Naive thymus-derived CD4-positive, alpha-beta T cell (primary cell): ENCODE results near the gene MAP4. TPM values are rescaled to one million over a fixed set of nuclear protein-coding genes. Genes with fewer than 3 reads are reported as not detected.
"Not testable (repeated sequence)": the region's sequence is repeated elsewhere in the genome, so short reads cannot be mapped to it uniquely, and the experiment has no call there.

Source experiments
- ATAC-seq: fragments of 150-1000 bp; cut with Tn5 transposase; 2 replicates; pipeline ENCODE4 v1.10.0; 2021; ENCODE audit warnings: mild to moderate bottlenecking, moderate library complexity
- CTCF ChIA-PET: fragments of 350-600 bp; sonication (Branson Sonifier 250); formaldehyde crosslinking; loops from one replicate; lab custom pipeline; 2021; ENCODE audit warnings: antibody characterized with exemption; lab: Charles Lee
- POLR2A ChIA-PET: fragments of 350-600 bp; sonication (Branson Sonifier 250); formaldehyde crosslinking; loops from one replicate; lab custom pipeline; 2021; ENCODE audit warnings: antibody characterized with exemption, inconsistent platforms; lab: Charles Lee
- DNase-seq, 9 donors: peaks; one replicate each; pipeline versions ENCODE4 v3.0.0 to v3.0.0-alpha.2; 2020 to 2022; ENCODE audit warnings: mixed read lengths in 1 of 9
- H3K27ac ChIP-seq: one replicate; pipeline ENCODE4 v1.7.0; 2013; ENCODE audit warnings: mild to moderate bottlenecking, low read depth, low read length, moderate library complexity
- H3K27me3 ChIP-seq, 2 donors: one replicate each; pipeline ENCODE4 v1.7.0; 2013; ENCODE audit warnings: low read length in 2 of 2, mild to moderate bottlenecking in 2 of 2, moderate library complexity in 2 of 2; ENCODE audit not compliant: control insufficient read depth in 2 of 2, insufficient read depth in 2 of 2
- H3K36me3 ChIP-seq, 3 experiments: 1 replicate in 2 of 3; 2 replicates in 1 of 3; pipeline ENCODE4 v1.7.0; 2013; ENCODE audit warnings: low read length in 3 of 3, mild to moderate bottlenecking in 3 of 3, moderate library complexity in 1 of 3; ENCODE audit not compliant: insufficient read depth in 3 of 3, control insufficient read depth in 2 of 3
- H3K4me1 ChIP-seq, 2 donors: one replicate each; pipeline ENCODE4 v1.7.0; 2013; ENCODE audit warnings: low read length in 2 of 2, mild to moderate bottlenecking in 2 of 2, moderate library complexity in 1 of 2; ENCODE audit not compliant: control insufficient read depth in 2 of 2, insufficient read depth in 2 of 2
- H3K4me3 ChIP-seq: 2 replicates; pipeline ENCODE4 v1.7.0; 2013; ENCODE audit warnings: mild to moderate bottlenecking, low read length
- H3K9me3 ChIP-seq, 3 experiments: 1 replicate in 2 of 3; 2 replicates in 1 of 3; pipeline ENCODE4 v1.7.0; 2013; ENCODE audit warnings: low read length in 3 of 3; ENCODE audit not compliant: control insufficient read depth in 2 of 3
- H3K27ac Mint-ChIP-seq, 9 donors: one replicate each; pipeline ENCODE4 v1.8.0; 2020 to 2022; ENCODE audit warnings: mixed read lengths in 9 of 9, mild to moderate bottlenecking in 8 of 9, moderate library complexity in 5 of 9, inconsistent platforms in 2 of 9
- H3K27me3 Mint-ChIP-seq, 5 donors: one replicate each; pipeline ENCODE4 v1.8.0; 2021 to 2022; ENCODE audit warnings: mixed read lengths in 5 of 5, mild to moderate bottlenecking in 1 of 5
- H3K36me3 Mint-ChIP-seq, 5 donors: one replicate each; pipeline ENCODE4 v1.8.0; 2020 to 2022; ENCODE audit warnings: mixed read lengths in 5 of 5, mild to moderate bottlenecking in 3 of 5, inconsistent platforms in 1 of 5
- H3K4me1 Mint-ChIP-seq, 7 donors: one replicate each; pipeline ENCODE4 v1.8.0; 2020 to 2022; ENCODE audit warnings: mixed read lengths in 7 of 7, mild to moderate bottlenecking in 3 of 7, inconsistent platforms in 1 of 7
- H3K4me3 Mint-ChIP-seq, 10 donors: one replicate each; pipeline ENCODE4 v1.8.0; 2020 to 2022; ENCODE audit warnings: mild to moderate bottlenecking in 10 of 10, mixed read lengths in 10 of 10, moderate library complexity in 6 of 10, inconsistent platforms in 2 of 10
- H3K9me3 Mint-ChIP-seq, 11 donors: one replicate each; pipeline ENCODE4 v1.8.0; 2020 to 2022; ENCODE audit warnings: mixed read lengths in 11 of 11, mild to moderate bottlenecking in 4 of 11, inconsistent platforms in 1 of 11, moderate library complexity in 1 of 11
- intact Hi-C, 2 donors: fragments of 100-400 bp; cut with micrococcal nuclease; formaldehyde crosslinking; loops; one replicate each; pipeline ENCODE4 v1.15.1; 2023
- polyA plus RNA-seq, 2 donors: library from polyadenylated mRNA; unstranded; fragments of 300-500 nt; fragmentation: Illumina TruSeq; gene quantifications; one replicate each; pipeline ENCODE4 v1.2.3, GENCODE V29; 2021
- total RNA-seq, 6 experiments: library from RNA in 5 of 6; stranded (reverse) in 5 of 6; gene quantifications; 1 replicate in 5 of 6; 2 replicates in 1 of 6; pipeline ENCODE4 v1.2.3 and lab custom pipeline; 2021 to 2026

The MAP4 gene
- total and polyA plus RNA-seq, 7 experiments from 2014 or later = 12.0 to 116 (median 38.2) TPM

DNA sequence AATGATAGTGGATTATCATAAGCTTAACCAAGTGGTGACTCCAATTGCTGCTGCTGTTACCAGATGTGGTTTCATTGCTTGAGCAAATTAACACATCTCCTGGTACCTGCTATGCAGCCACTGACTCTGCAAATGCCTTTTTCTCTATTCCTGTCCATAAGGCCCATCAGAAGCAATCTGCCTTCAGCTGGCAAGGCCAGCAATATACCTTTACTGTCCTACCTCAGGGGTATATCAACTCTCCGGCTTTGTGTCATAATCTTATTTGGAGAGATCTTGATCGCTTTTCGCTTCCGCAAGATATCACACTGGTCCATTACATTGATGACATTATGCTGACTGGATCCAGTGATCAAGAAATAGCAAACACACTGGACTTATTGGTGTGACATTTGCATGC lies 9.4 kb downstream of the MAP4 start:
- H3K4me1 Mint-ChIP-seq, H3K36me3 ChIP-seq, H3K27me3 Mint-ChIP-seq, DNase-seq, CTCF ChIA-PET, ATAC-seq, H3K9me3 Mint-ChIP-seq, POLR2A ChIA-PET, H3K4me1 ChIP-seq, H3K4me3 Mint-ChIP-seq, H3K27me3 ChIP-seq, H3K4me3 ChIP-seq, intact Hi-C loops, H3K36me3 Mint-ChIP-seq, H3K27ac Mint-ChIP-seq, H3K9me3 ChIP-seq, H3K27ac ChIP-seq: not testable (repeated sequence)

DNA sequence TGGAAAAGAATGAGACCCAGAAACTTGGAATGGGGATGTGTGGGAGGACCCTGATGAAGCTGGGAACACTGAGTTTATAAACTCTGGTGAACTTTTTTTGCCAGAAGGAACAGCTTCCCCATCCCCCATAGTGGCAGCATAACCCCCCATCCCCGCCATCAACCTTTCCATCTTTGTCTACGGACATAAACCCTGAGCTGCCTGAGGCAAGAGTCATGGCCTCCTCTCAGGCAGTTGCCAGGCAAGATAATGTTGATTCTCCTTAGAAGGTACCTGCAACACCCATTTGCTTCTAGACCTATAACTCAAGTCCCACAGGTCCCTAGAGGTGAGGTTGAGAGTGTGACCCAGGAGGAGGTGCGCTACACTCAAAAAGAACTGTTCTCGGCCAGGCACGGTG lies 11.5 kb downstream of the MAP4 start:
- Mint-ChIP-seq H3K27me3 (no peaks in the 10 kb centered on the region), H3K36me3 (peaks cover 0 to 10% (median 0%) of the 10 kb centered on the region in 5 donors), H3K9me3 (no peaks in the 10 kb centered on the region), H3K4me3 (no peak overlapping the region), H3K4me1 (peaks cover 0 to 8% (median 0%) of the 10 kb centered on the region in 7 donors), H3K27ac (no peak overlapping the region)
- intact Hi-C loops = no loop called here
- no peak overlapping the region for H3K4me3 ChIP-seq
- ChIA-PET CTCF (no interaction called here), POLR2A (no interaction called here)
- no peaks in the 10 kb centered on the region for H3K4me1 ChIP-seq
- DNase-seq (no peak), ATAC-seq (no peak)
- no peak overlapping the region for H3K27ac ChIP-seq
- no peaks in the 10 kb centered on the region for H3K27me3 ChIP-seq
- H3K9me3 ChIP-seq = no peaks in the 10 kb centered on the region
- no peaks in the 10 kb centered on the region for H3K36me3 ChIP-seq

DNA sequence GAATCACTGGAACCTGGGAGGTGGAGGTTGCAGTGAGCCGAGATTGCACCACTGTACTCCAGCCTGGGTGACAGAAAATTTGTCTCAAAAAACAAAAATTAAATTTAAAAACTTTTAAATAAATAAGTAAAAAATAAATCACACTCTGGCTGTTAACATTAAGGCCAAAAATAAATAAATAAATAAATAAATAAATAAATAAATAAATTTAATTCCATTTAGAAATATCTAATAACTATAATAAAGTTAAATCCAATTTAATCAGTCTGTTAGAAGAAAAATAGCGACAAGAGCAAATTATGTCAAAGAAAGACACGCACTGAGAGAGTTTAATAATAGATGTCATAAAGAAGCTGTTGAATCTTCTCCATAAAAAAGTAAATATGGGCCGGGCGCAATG lies 13.4 kb downstream of the MAP4 start:
- ChIA-PET CTCF (interaction anchor here (0.6 kb wide), 1 partner anchor 598 kb away, joined by 3 read pairs; no protein-coding TSS in a partner anchor), POLR2A (no interaction called here)
- H3K4me1 ChIP-seq = no peaks in the 10 kb centered on the region
- H3K9me3 Mint-ChIP-seq = no peaks in the 10 kb centered on the region
- H3K27ac Mint-ChIP-seq = no peak overlapping the region
- no peaks in the 10 kb centered on the region for H3K27me3 Mint-ChIP-seq
- ATAC-seq = no peak
- peaks cover 0 to 4% (median 0%) of the 10 kb centered on the region in 5 donors for H3K36me3 Mint-ChIP-seq
- no peaks in the 10 kb centered on the region for H3K9me3 ChIP-seq
- no peak for DNase-seq
- no peak overlapping the region for H3K4me3 Mint-ChIP-seq
- H3K4me3 ChIP-seq = no peak overlapping the region
- H3K4me1 Mint-ChIP-seq = peaks cover 0 to 5% (median 2%) of the 10 kb centered on the region in 7 donors
- intact Hi-C loops = no loop called here
- H3K27me3 ChIP-seq = no peaks in the 10 kb centered on the region
- H3K36me3 ChIP-seq = no peaks in the 10 kb centered on the region
- H3K27ac ChIP-seq = no peak overlapping the region

GRCh38 chr3:48001991-48002390 lies 14.2 kb downstream of the MAP4 start:
- peaks cover 0 to 8% (median 3%) of the 10 kb centered on the region in 7 donors for H3K4me1 Mint-ChIP-seq
- no peaks in the 10 kb centered on the region for H3K4me1 ChIP-seq
- no peaks in the 10 kb centered on the region for H3K27me3 Mint-ChIP-seq
- ATAC-seq (no peak), DNase-seq (no peak)
- H3K27me3 ChIP-seq = no peaks in the 10 kb centered on the region
- no peak overlapping the region for H3K27ac ChIP-seq
- intact Hi-C loops = no loop called here
- H3K4me3 Mint-ChIP-seq = no peak overlapping the region
- POLR2A ChIA-PET = interaction anchor here (1.7 kb wide), 1 partner anchor 21 kb away, joined by 4 read pairs; no protein-coding TSS in a partner anchor
- CTCF ChIA-PET = interaction anchor here (0.6 to 0.7 kb wide), 2 partner anchors 12 to 597 kb away, joined by 3 read pairs; no protein-coding TSS in a partner anchor
- H3K4me3 ChIP-seq = no peak overlapping the region
- H3K27ac Mint-ChIP-seq = no peak overlapping the region
- no peaks in the 10 kb centered on the region for H3K9me3 Mint-ChIP-seq
- H3K36me3 ChIP-seq = no peaks in the 10 kb centered on the region
- peaks cover 0 to 1% (median 0%) of the 10 kb centered on the region in 5 donors for H3K36me3 Mint-ChIP-seq
- no peaks in the 10 kb centered on the region for H3K9me3 ChIP-seq

DNA sequence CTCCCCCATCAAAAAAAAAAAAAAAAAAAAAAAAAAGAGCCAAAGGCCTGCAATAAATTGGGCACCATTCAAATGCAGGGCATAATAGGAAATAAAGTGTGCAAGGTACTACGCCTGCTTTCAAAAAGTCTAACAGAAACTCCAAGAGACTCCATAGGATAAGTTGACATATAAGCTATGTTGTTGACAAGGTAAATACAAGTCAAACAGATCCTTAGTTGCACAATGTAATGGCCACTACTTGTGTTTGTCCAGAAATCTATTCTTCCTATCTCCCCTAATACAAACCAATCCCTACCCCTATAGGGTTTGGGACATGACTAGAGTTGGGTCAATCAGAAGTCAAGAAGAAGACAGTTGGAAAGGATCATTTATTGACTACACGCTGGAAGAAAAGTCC lies 16.0 kb downstream of the MAP4 start:
- no peak overlapping the region for H3K27ac ChIP-seq
- Mint-ChIP-seq H3K9me3 (no peaks in the 10 kb centered on the region), H3K36me3 (peaks cover 0 to 15% (median 4%) of the 10 kb centered on the region in 5 donors), H3K27ac (no peak overlapping the region), H3K4me3 (no peak overlapping the region), H3K27me3 (no peaks in the 10 kb centered on the region), H3K4me1 (peaks cover 3 to 12% (median 6%) of the 10 kb centered on the region in 7 donors)
- intact Hi-C loops = no loop called here
- H3K36me3 ChIP-seq = peaks cover 0 to 8% (median 0%) of the 10 kb centered on the region in 3 experiments
- CTCF ChIA-PET = no interaction called here
- ATAC-seq (no peak), DNase-seq (no peak)
- no peaks in the 10 kb centered on the region for H3K4me1 ChIP-seq
- POLR2A ChIA-PET = no interaction called here
- no peaks in the 10 kb centered on the region for H3K9me3 ChIP-seq
- H3K4me3 ChIP-seq = no peak overlapping the region
- no peaks in the 10 kb centered on the region for H3K27me3 ChIP-seq

DNA sequence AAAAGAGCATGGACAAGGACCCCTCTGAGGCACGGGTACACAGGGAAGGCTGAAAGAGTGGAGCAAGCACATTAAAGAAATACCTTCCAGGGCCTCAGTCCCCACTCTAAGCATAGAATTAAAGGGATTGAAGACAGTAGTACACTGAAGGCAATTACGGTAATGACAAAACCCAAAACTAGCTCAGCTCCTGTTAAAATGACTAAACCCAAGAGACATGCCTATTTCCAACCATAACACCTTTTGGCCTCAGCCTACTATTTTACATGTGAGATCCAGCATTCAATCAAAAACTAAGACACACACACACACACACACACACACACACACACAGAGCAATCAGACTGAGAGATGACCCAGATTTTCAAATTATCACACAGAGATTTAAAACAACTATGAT lies 19.8 kb downstream of the MAP4 start:
- ATAC-seq (no peak), DNase-seq (no peak)
- Mint-ChIP-seq H3K4me3 (no peak overlapping the region), H3K4me1 (peaks cover 1 to 12% (median 5%) of the 10 kb centered on the region in 7 donors), H3K27ac (no peak overlapping the region), H3K9me3 (no peaks in the 10 kb centered on the region), H3K36me3 (peaks cover 0 to 20% (median 4%) of the 10 kb centered on the region in 5 donors), H3K27me3 (no peaks in the 10 kb centered on the region)
- Histone ChIP-seq H3K27me3 (no peaks in the 10 kb centered on the region), H3K27ac (no peak overlapping the region), H3K36me3 (peaks cover 0 to 8% (median 0%) of the 10 kb centered on the region in 3 experiments), H3K4me1 (no peaks in the 10 kb centered on the region), H3K9me3 (no peaks in the 10 kb centered on the region), H3K4me3 (no peak overlapping the region)
- CTCF ChIA-PET = interaction anchor here (0.6 kb wide), 1 partner anchor 64 kb away, joined by 3 read pairs; no protein-coding TSS in a partner anchor
- intact Hi-C loops = no loop called here
- POLR2A ChIA-PET = interaction anchor here (1.1 kb wide), 1 partner anchor 18 kb away, joined by 3 read pairs; no protein-coding TSS in a partner anchor

- Mint-ChIP-seq H3K27ac (no peak overlapping the region), H3K9me3 (no peaks in the 10 kb centered on the region), H3K4me1 (peaks cover 4 to 15% (median 12%) of the 10 kb centered on the region in 7 donors), H3K27me3 (no peaks in the 10 kb centered on the region), H3K36me3 (peaks cover 0 to 23% (median 4%) of the 10 kb centered on the region in 5 donors), H3K4me3 (no peak overlapping the region)
- H3K4me1 ChIP-seq = no peaks in the 10 kb centered on the region
- H3K9me3 ChIP-seq = no peaks in the 10 kb centered on the region
- H3K27ac ChIP-seq = no peak overlapping the region
- POLR2A ChIA-PET = no interaction called here
- no peak overlapping the region for H3K4me3 ChIP-seq
- DNase-seq (no peak), ATAC-seq (no peak)
- peaks cover 0 to 8% (median 0%) of the 10 kb centered on the region in 3 experiments for H3K36me3 ChIP-seq
- CTCF ChIA-PET = no interaction called here
- no peaks in the 10 kb centered on the region for H3K27me3 ChIP-seq
- intact Hi-C loops = no loop called here
Observed at GRCh38 chr3:47994180-47994579, 22.0 kb downstream of the MAP4 start.
